ENCODE results near the gene CYS1. TPM values are rescaled to one million over a fixed set of nuclear protein-coding genes. Genes with fewer than 3 reads are reported as not detected.

Gene CYS1
- total RNA-seq, 2 experiments from 2014 or later = 0.75 TPM; not detected in 1

GRCh38 chr2:10028988-10029874 lies 51.0 kb downstream of the CYS1 start:
- Mint-ChIP-seq H3K4me3 (peak overlapping the region; percentile 53), H3K36me3 (no peaks in the 10 kb centered on the region), H3K9me3 (ENCODE audit: low read depth) (no peaks in the 10 kb centered on the region), H3K4me1 (peaks cover 22% of the 10 kb centered on the region), H3K27ac (peak overlapping the region; percentile 84), H3K27me3 (no peaks in the 10 kb centered on the region)
- ATAC-seq = peak; percentile 93
- CTCF ChIA-PET = interaction anchor here (0.6 to 8.2 kb wide), 10 partner anchors 12 to 273 kb away, joined by 3 to 48 read pairs (median 4); partner anchors contain the start of genes HPCAL1, KLF11 and TAF1B
- DNase-seq = peak; percentile 83

- CTCF ChIA-PET = interaction anchor here (0.8 to 8.2 kb wide), 9 partner anchors 11 to 258 kb away, joined by 3 to 48 read pairs (median 4); partner anchors contain the start of genes KLF11 and TAF1B
- Mint-ChIP-seq H3K9me3 (ENCODE audit: low read depth) (no peaks in the 10 kb centered on the region), H3K36me3 (no peaks in the 10 kb centered on the region), H3K4me1 (peaks cover 22% of the 10 kb centered on the region), H3K27ac (peak overlapping the region; percentile 84), H3K27me3 (no peaks in the 10 kb centered on the region), H3K4me3 (no peak overlapping the region)
- DNase-seq = no peak
- ATAC-seq = no peak
Observed at GRCh38 chr2:10028407-10028987, 51.7 kb downstream of the CYS1 start.

GRCh38 chr2:10027660-10028330 lies 52.4 kb downstream of the CYS1 start:
- Mint-ChIP-seq H3K4me3 (no peak overlapping the region), H3K27me3 (no peaks in the 10 kb centered on the region), H3K4me1 (peaks cover 22% of the 10 kb centered on the region), H3K27ac (no peak overlapping the region), H3K9me3 (ENCODE audit: low read depth) (no peaks in the 10 kb centered on the region), H3K36me3 (no peaks in the 10 kb centered on the region)
- ATAC-seq = no peak
- DNase-seq = no peak
- CTCF ChIA-PET = interaction anchor here (0.8 to 8.2 kb wide), 8 partner anchors 10 to 257 kb away, joined by 3 to 48 read pairs (median 4); partner anchors contain the start of genes KLF11 and TAF1B

- H3K27ac Mint-ChIP-seq = no peak overlapping the region
- no peak overlapping the region for H3K4me3 Mint-ChIP-seq
- CTCF ChIA-PET = interaction anchor here (1.5 to 8.2 kb wide), 3 partner anchors 8 to 213 kb away, joined by 3 to 48 read pairs (median 13); no protein-coding TSS in a partner anchor
- H3K9me3 Mint-ChIP-seq (ENCODE audit: low read depth) = no peaks in the 10 kb centered on the region
- H3K36me3 Mint-ChIP-seq = no peaks in the 10 kb centered on the region
- H3K27me3 Mint-ChIP-seq = no peaks in the 10 kb centered on the region
- peaks cover 22% of the 10 kb centered on the region for H3K4me1 Mint-ChIP-seq
- no peak for DNase-seq
- ATAC-seq = no peak
Observed at GRCh38 chr2:10026940-10027569, 53.2 kb downstream of the CYS1 start.

- no peak for DNase-seq
- no peak overlapping the region for H3K27ac Mint-ChIP-seq
- peaks cover 1% of the 10 kb centered on the region for H3K4me1 Mint-ChIP-seq
- H3K27me3 Mint-ChIP-seq = peaks cover 10% of the 10 kb centered on the region
- no peaks in the 10 kb centered on the region for H3K36me3 Mint-ChIP-seq
- H3K4me3 Mint-ChIP-seq = no peak overlapping the region
- ATAC-seq = no peak
- H3K9me3 Mint-ChIP-seq (ENCODE audit: low read depth) = no peaks in the 10 kb centered on the region
- CTCF ChIA-PET = no interaction called here
Observed at GRCh38 chr2:10022966-10023662, 57.1 kb downstream of the CYS1 start.

- no peak overlapping the region for H3K4me3 Mint-ChIP-seq
- no peak for DNase-seq
- no peaks in the 10 kb centered on the region for H3K9me3 Mint-ChIP-seq (ENCODE audit: low read depth)
- H3K36me3 Mint-ChIP-seq = no peaks in the 10 kb centered on the region
- ATAC-seq = no peak
- peaks cover 13% of the 10 kb centered on the region for H3K27me3 Mint-ChIP-seq
- H3K4me1 Mint-ChIP-seq = no peaks in the 10 kb centered on the region
- CTCF ChIA-PET = no interaction called here
- no peak overlapping the region for H3K27ac Mint-ChIP-seq
Observed at GRCh38 chr2:10022445-10022844, 57.8 kb downstream of the CYS1 start.

- Mint-ChIP-seq H3K4me1 (no peaks in the 10 kb centered on the region), H3K27me3 (peaks cover 15% of the 10 kb centered on the region), H3K9me3 (ENCODE audit: low read depth) (no peaks in the 10 kb centered on the region), H3K36me3 (no peaks in the 10 kb centered on the region), H3K4me3 (no peak overlapping the region), H3K27ac (no peak overlapping the region)
- no peak for DNase-seq
- CTCF ChIA-PET = interaction anchor here (1.5 kb wide), 1 partner anchor 37 kb away, joined by 5 read pairs; no protein-coding TSS in a partner anchor
- ATAC-seq = no peak
Observed at GRCh38 chr2:10022041-10022421, 58.2 kb downstream of the CYS1 start.

GRCh38 chr2:10019602-10020400 lies 60.4 kb downstream of the CYS1 start:
- Mint-ChIP-seq H3K4me1 (no peaks in the 10 kb centered on the region), H3K36me3 (no peaks in the 10 kb centered on the region), H3K27me3 (peaks cover 19% of the 10 kb centered on the region), H3K9me3 (ENCODE audit: low read depth) (no peaks in the 10 kb centered on the region), H3K27ac (no peak overlapping the region), H3K4me3 (no peak overlapping the region)
- CTCF ChIA-PET = interaction anchor here (1.2 to 2.6 kb wide), 3 partner anchors 36 to 221 kb away, joined by 3 to 12 read pairs (median 3); no protein-coding TSS in a partner anchor
- DNase-seq (no peak), ATAC-seq (no peak)

GRCh38 chr2:10019174-10019573 lies 61.0 kb downstream of the CYS1 start:
- Mint-ChIP-seq H3K27me3 (peaks cover 19% of the 10 kb centered on the region), H3K9me3 (ENCODE audit: low read depth) (no peaks in the 10 kb centered on the region), H3K4me3 (no peak overlapping the region), H3K27ac (no peak overlapping the region), H3K36me3 (no peaks in the 10 kb centered on the region), H3K4me1 (no peaks in the 10 kb centered on the region)
- CTCF ChIA-PET = interaction anchor here (1.4 to 2.6 kb wide), 2 partner anchors 35 to 78 kb away, joined by 3 to 12 read pairs; no protein-coding TSS in a partner anchor
- DNase-seq = no peak
- ATAC-seq = no peak

GRCh38 chr2:10017313-10017941 lies 62.8 kb downstream of the CYS1 start:
- H3K9me3 Mint-ChIP-seq (ENCODE audit: low read depth) = no peaks in the 10 kb centered on the region

GRCh38 chr2:10016802-10017258 lies 63.4 kb downstream of the CYS1 start:
- no peaks in the 10 kb centered on the region for H3K4me1 Mint-ChIP-seq
- CTCF ChIA-PET = interaction anchor here (0.8 to 1.7 kb wide), 3 partner anchors 9 to 33 kb away, joined by 3 to 5 read pairs (median 4); no protein-coding TSS in a partner anchor
- ATAC-seq (no peak), DNase-seq (no peak)
- H3K9me3 Mint-ChIP-seq (ENCODE audit: low read depth) = no peaks in the 10 kb centered on the region
- peaks cover 19% of the 10 kb centered on the region for H3K27me3 Mint-ChIP-seq
- H3K36me3 Mint-ChIP-seq = no peaks in the 10 kb centered on the region
- H3K27ac Mint-ChIP-seq = no peak overlapping the region
- H3K4me3 Mint-ChIP-seq = no peak overlapping the region

More at GRCh38 chr2:10017313-10017941, 62.8 kb downstream of the CYS1 start:
- Mint-ChIP-seq H3K36me3 (no peaks in the 10 kb centered on the region), H3K4me1 (no peaks in the 10 kb centered on the region), H3K4me3 (no peak overlapping the region), H3K27ac (no peak overlapping the region), H3K27me3 (peaks cover 19% of the 10 kb centered on the region)
- CTCF ChIA-PET = interaction anchor here (0.8 to 1.7 kb wide), 3 partner anchors 8 to 34 kb away, joined by 3 to 5 read pairs (median 4); no protein-coding TSS in a partner anchor
- no peak for DNase-seq
- ATAC-seq = no peak
